Measurements from ENCODE around the gene BMERB1. TPM values are rescaled to one million over a fixed set of nuclear protein-coding genes. Genes with fewer than 3 reads are reported as not detected.

Gene BMERB1
- total and polyA plus RNA-seq, 4 donors: 5.6 to 33.3 (median 9.0) TPM

- Histone ChIP-seq H3K4me3 (ENCODE audit: low read depth in 1 of 3, low read length in 3 of 3) (no peak overlapping the region), H3K4me1 (ENCODE audit: control insufficient read depth in 4 of 4, insufficient read depth in 4 of 4, low read length in 3 of 4) (peaks cover 0 to 3% (median 3%) of the 10 kb centered on the region in 4 donors), H3K27me3 (ENCODE audit: control insufficient read depth in 4 of 4, insufficient read depth in 4 of 4, low read length in 3 of 4) (no peaks in the 10 kb centered on the region), H3K27ac (ENCODE audit: low read depth in 1 of 2, low read length in 2 of 2) (no peak overlapping the region), H3K9ac (ENCODE audit: low read depth in 1 of 2, low read length in 2 of 2) (no peak overlapping the region), H3K9me3 (ENCODE audit: control insufficient read depth in 4 of 4, low read length in 3 of 4) (no peaks in the 10 kb centered on the region), H3K36me3 (ENCODE audit: control insufficient read depth in 4 of 4, insufficient read depth in 3 of 4, low read depth in 1 of 4, low read length in 3 of 4) (no peaks in the 10 kb centered on the region)
- TF ChIP-seq JUND (IDR thresholded peaks at IDR 0.05) (no peak), RXRA (IDR thresholded peaks at IDR 0.05) (no peak), HNF4A (conservative IDR thresholded peaks at IDR 0.05) (no peak), EGR1 (IDR thresholded peaks at IDR 0.05; ENCODE audit: low read depth in 2 of 2) (no peak)
- no peak for DNase-seq (ENCODE audit: low spot score)
- WGBS: 95% methylated on average over 2 of the region's 2 CpGs
Observed at GRCh38 chr16:15417197-15417596, 17.2 kb upstream of the BMERB1 start.

GRCh38 chr16:15418206-15418605 lies 16.2 kb upstream of the BMERB1 start:
- Histone ChIP-seq H3K9ac (ENCODE audit: low read depth in 1 of 2, low read length in 2 of 2) (no peak overlapping the region), H3K27ac (ENCODE audit: low read depth in 1 of 2, low read length in 2 of 2) (no peak overlapping the region), H3K36me3 (ENCODE audit: control insufficient read depth in 4 of 4, insufficient read depth in 3 of 4, low read depth in 1 of 4, low read length in 3 of 4) (no peaks in the 10 kb centered on the region), H3K27me3 (ENCODE audit: control insufficient read depth in 4 of 4, insufficient read depth in 4 of 4, low read length in 3 of 4) (no peaks in the 10 kb centered on the region), H3K9me3 (ENCODE audit: control insufficient read depth in 4 of 4, low read length in 3 of 4) (no peaks in the 10 kb centered on the region), H3K4me3 (ENCODE audit: low read depth in 1 of 3, low read length in 3 of 3) (no peak overlapping the region), H3K4me1 (ENCODE audit: control insufficient read depth in 4 of 4, insufficient read depth in 4 of 4, low read length in 3 of 4) (peaks cover 0 to 7% (median 3%) of the 10 kb centered on the region in 4 donors)
- 88% methylated on average over 3 of the region's 3 CpGs for WGBS
- TF ChIP-seq SP1 (IDR thresholded peaks at IDR 0.05) (no peak), HNF4G (IDR thresholded peaks at IDR 0.05) (no peak), REST (IDR thresholded peaks at IDR 0.05) (no peak), ATF3 (IDR thresholded peaks at IDR 0.05) (no peak), RAD21 (IDR thresholded peaks at IDR 0.05) (no peak), EGR1 (IDR thresholded peaks at IDR 0.05; ENCODE audit: low read depth in 2 of 2) (no peak), NR2F2 (IDR thresholded peaks at IDR 0.05) (no peak), GABPA (IDR thresholded peaks at IDR 0.05 in 1 of 2, conservative IDR thresholded peaks at IDR 0.05 in 1 of 2) (no peak), TAF1 (conservative IDR thresholded peaks at IDR 0.05) (no peak), FOXA1 (IDR thresholded peaks at IDR 0.05) (no peak), HNF4A (conservative IDR thresholded peaks at IDR 0.05) (no peak), ZBTB33 (IDR thresholded peaks at IDR 0.05) (no peak), JUND (IDR thresholded peaks at IDR 0.05) (no peak), CTCF (IDR thresholded peaks at IDR 0.05; ENCODE audit: low read depth, low read length, missing input control) (no peak), YY1 (IDR thresholded peaks at IDR 0.05) (no peak)
- DNase-seq (ENCODE audit: low spot score): no peak
